Stimulated activated CD4-positive, alpha-beta T cell treated with anti-CD3 and anti-CD28 coated beads, TNF-alpha, amount 100 ng/mL, for 24 hours (primary cell): ENCODE measurements around the gene ATP2C2.

Experiments
- DNase-seq, 3 experiments: peaks; one replicate each; pipeline ENCODE4 v3.0.0-alpha.2; 2020; ENCODE audit warnings: low read depth in 3 of 3

ATP2C2 gene

GRCh38 chr16:84475643-84476240 lies 107.4 kb downstream of the ATP2C2 start:
- DNase-seq = no peak

GRCh38 chr16:84476401-84476800 lies 108.1 kb downstream of the ATP2C2 start:
- no peak for DNase-seq

DNA sequence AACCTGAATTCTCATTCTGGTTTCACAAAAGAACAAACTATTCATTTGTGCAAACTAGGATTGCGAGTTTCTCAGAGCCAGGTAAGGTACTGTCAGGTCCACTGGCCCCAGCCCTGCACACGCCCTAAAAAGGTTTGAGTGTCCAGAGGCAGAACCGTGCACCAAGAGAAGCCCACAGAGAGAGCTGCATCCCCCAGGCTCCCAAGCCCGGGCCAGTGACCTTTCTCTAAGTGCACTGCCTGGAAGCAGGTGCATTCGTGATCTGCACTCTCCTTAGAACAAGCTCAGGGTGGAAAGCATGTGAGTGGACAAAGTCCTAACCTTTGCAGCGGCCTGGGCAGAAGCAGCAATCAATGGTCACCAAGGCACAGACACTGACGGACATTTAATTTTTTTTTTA lies 109.3 kb downstream of the ATP2C2 start:
- DNase-seq = no peak

- DNase-seq = no peak
Observed at GRCh38 chr16:84478172-84478947, 110.0 kb downstream of the ATP2C2 start.

- DNase-seq = no peak
Observed at GRCh38 chr16:84479716-84480450, 111.5 kb downstream of the ATP2C2 start.

GRCh38 chr16:84481051-84481735 lies 112.9 kb downstream of the ATP2C2 start:
- DNase-seq = no peak

DNA sequence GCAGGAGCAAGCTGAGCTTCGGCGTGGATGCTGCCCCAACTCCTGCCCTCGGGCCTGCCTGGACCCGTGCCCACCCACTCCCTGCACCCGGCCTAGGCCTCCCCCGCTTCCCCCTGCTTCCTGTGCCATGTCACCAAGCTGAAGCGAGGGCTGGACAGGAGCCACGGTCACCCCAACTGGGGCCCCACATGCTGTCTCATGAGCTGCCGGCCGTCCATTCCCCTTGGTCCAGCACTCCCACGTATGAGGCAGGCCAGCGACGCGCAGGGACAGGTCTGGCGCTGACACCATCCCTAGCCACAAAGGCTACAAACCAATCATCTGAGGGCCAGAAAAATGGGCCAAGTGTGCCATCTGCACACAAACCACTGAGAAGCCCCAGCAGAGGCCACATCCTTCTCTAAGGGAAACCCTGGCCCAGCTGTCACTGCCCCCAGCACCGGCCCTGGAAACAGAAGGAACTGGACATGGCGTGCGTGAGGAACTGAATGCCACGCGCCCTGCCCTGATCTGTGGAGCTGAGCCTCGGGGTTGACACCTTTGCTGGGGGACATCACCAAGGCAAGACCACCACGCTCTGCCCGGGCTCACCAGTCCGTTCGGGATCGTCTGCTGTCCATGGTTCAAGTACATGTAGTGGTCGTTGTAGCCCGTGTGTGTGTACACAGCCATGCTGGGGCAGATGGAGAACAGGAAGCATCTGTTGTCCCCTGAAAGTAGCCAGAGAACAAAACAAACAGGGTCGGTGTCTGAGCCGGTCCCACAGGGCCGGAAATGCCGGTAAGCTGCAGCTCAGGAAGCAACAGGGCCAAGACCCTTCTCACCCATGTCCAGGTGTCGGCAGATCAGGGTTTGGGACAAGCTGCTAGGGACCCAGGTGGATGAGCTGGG lies 113.9 kb downstream of the ATP2C2 start:
- no peak for DNase-seq

GRCh38 chr16:84482951-84483881 lies 114.9 kb downstream of the ATP2C2 start:
- DNase-seq = no peak

- DNase-seq = no peak
Observed at GRCh38 chr16:84483882-84484565, 115.7 kb downstream of the ATP2C2 start.

DNA sequence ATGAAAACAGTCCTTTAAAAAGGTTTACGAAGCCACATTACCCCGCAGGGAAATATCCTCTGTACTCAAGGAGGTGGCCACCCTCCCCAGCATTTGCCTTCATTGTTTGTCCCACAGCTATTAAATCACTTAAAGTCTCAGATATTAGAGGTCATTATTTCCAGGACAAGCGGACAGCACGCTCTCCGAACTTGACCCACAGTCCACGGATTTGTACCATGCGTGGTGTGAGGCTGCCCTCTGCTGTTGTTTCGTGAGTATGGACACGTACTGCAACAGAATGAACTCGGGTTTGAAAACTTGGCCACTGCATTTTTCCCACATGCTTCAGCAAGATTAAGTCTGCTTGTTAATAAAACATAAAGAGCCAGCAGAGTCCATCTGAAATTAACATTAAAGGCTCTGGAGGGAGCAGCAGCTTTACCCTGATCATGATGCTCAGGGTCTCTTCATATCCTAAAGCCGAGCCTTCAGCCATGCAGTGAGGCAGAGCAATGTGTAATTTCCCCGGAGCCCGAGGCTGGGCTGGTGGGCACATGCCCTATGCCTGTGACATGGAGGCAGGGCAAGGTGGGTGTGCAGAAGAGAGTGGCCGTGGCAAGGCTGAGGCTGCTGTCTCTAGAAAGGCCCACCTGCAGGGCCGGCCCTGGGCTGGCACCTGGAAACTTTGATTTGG lies 116.4 kb downstream of the ATP2C2 start:
- no peak for DNase-seq

DNA sequence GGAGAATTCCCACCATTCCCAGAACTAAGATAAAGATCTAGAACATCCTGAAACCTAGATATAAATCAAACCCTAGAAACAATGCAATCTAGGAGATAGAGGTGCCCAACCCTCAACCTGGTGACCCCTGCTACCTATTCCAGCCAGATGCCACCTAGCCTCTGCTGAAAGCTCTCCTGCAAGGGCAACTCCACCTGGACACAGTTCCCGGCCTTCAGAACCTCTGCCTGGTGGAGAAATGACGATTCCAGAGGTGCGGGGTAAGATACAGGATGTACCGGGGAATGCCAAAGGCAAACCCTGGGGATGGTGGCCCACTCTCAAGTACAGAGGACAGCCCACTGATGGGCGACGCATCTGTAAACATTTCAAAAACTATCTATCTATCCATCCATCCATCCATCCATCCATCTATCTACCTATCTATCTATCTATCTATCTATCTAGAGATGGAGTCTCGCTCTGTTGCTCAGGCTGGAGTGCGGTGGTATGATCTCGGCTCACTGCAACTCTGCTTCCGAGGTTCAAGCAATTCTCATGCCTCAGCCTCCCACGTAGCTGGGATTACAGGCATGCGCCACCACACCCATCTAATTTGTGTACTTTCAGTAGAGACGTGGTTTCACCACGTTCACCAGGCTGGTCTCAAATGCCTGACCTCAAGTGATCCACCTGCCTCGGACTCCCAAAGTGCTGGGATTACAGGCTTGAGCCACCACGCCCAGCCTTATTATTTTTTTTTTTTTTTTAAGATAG lies 117.1 kb downstream of the ATP2C2 start:
- no peak for DNase-seq

DNA sequence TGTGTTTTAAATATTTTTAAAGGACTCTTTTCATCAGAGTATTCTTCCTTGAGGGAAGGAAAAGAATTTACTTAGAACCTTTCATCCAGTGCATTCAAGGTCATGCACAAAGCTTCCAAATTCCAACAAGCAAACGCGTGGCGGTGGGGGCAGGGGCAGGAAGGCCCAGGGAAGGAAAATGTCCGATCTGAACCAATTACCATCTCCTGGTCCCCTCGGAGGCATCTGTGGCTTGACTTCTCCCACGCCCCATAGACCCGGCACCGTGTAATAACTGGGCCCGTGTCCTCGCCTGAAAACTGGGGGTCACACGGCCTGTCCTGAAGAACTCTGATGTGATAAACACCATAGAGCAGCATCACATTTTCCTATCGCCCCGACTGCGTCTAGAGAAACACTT lies 117.8 kb downstream of the ATP2C2 start:
- no peak for DNase-seq

DNA sequence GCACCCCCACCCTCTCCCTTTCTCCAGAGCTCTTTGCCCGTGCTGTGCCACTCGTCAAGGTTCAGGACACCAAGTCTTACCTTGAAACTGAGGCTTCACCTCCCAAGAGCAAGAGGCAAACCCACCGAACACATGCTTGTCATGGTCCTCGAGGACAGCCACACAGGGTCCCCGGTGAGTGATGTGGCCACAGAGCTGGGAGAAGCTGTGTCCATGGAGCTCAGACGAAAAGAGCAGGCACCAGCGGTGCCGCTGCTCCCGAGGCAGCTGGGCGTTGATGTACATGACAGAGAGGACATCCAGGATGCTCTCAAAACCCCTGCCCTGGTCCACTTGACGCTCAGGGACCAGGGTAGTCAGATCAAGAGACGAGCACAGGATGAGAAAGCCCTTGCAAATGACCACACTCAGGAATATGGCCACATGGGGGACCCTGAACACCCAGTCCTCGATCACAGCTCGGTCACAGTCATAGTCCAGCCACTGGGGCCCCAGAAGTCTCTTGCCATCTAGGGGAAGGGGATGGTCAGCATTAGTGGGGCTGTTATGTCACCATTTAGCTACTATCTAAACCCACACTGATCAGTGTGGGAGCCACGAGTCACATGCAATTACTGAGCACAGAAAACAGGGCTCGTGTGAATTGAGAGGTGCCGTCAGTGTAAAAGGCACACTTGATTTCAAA lies 118.4 kb downstream of the ATP2C2 start:
- no peak for DNase-seq

- DNase-seq = no peak
Observed at GRCh38 chr16:84487358-84487757, 119.0 kb downstream of the ATP2C2 start.

DNA sequence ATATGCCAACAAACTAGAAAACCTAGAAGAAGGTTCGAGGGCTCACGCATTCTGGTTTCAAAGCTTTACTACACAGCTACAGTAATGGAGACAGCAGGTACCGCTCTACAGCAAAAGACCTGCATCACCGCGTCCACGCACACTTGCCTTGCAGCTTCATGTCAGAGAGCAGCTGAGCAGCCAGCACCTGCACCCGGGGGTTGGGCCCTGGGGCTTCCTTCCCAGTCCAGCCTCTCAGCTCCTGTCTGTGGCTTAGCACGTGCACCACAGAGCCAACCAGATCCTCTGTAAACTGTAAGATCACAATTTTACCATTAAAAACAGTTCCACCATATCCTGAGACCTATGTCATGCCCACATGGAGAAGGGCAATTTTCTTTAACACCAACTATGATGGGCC lies 120.8 kb downstream of the ATP2C2 start:
- DNase-seq = no peak

- no peak for DNase-seq
Observed at GRCh38 chr16:84495506-84495905, 127.2 kb downstream of the ATP2C2 start.

DNA sequence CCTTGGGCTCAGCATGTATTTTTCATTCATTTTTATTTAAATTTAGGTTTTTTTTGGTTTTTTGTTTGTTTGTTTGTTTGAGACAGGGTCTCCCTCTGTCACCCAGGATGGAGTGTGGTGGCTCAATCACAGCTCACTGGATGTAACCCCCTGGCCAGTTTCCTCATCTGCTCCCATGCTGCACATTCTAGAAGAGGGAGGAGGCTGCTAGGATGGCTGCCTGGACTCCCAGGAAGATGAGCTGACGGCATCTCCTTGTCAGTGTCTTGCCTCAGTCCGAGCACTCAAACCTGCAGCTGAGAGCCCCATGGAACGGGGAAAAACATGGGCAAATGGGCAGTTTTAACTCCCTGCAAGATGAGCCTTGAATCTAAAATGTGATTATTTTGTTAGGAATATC lies 128.7 kb downstream of the ATP2C2 start:
- DNase-seq = no peak
